ENCODE results near the gene RBMS3.
A peak's percentile ranks its signal among the peaks of the same experiment; 100 is the strongest.

Gene RBMS3

GRCh38 chr3:29279286-29279685, 1.6 kb upstream of the RBMS3 start:
- DNase-seq: no peak

DNA sequence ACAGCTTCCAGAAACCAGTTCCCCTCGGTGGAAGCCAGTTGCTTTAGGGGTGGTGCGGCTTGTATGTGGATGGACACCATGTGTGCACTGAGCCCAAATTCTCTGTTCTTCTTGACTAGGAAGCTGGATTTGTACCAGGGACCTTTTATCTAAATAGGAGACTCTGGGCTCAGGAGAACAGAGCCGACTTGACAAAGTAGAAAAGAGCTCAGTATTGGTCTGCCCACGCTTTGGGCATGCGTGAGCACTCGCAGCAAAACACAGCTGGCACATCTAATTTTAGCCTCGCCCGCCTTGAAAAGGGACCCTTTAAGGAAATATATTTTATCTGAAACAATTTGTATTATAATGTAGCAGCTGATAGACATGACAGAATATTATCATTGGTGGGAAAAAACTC, 1.1 kb upstream of the RBMS3 start:
- DNase-seq: no peak

GRCh38 chr3:29281094-29281343, 148 bp downstream of the RBMS3 start:
- DNase-seq: peak; percentile 58

DNA sequence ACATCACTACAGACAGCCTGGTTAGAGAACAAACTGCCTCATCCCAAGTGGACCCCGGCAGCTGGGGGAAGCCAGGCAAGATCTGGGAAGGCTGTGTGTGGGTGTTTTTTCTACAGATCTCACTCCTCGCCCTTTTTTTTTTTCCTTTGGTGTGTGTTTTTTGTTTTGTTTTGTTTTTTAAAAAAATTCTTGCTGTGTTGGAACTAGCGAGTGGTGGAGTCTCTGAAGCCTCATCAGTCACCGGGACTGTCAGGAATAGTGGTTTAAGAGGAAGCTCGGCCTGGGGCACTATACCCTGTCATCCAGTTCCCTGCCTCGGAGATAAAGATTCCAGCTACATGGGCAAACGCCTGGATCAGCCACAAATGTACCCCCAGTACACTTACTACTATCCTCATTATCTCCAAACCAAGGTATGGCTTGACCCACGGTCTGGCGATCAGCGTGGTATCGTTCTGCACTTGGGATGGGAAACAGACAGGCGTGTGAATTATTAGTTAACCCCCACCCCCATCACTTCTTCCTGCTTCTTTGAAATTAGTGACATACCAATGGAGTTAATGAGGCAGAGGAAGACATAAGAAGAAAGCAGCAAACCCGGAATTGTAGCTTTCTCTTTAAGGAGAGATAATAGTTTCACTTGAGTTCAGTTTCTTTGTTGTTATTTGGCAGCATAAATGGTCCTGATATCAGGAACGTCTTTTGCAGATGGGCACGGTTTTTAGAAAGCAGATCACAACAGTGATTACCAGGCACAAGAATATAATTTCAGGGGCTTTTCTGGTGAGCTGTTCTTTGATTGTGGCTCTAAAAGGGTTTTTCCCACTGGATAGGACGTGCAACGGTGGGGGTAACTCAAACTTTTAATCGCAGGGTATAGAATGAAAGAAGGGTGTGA, 722 bp downstream of the RBMS3 start:
- DNase-seq: peak; percentile 40

- DNase-seq: peak; percentile 59
Observed at GRCh38 chr3:29282427-29283230, 1.8 kb downstream of the RBMS3 start.

GRCh38 chr3:29283231-29284119, 2.6 kb downstream of the RBMS3 start:
- peak; percentile 28 for DNase-seq

GRCh38 chr3:29284497-29284896, 3.6 kb downstream of the RBMS3 start:
- no peak for DNase-seq

DNA sequence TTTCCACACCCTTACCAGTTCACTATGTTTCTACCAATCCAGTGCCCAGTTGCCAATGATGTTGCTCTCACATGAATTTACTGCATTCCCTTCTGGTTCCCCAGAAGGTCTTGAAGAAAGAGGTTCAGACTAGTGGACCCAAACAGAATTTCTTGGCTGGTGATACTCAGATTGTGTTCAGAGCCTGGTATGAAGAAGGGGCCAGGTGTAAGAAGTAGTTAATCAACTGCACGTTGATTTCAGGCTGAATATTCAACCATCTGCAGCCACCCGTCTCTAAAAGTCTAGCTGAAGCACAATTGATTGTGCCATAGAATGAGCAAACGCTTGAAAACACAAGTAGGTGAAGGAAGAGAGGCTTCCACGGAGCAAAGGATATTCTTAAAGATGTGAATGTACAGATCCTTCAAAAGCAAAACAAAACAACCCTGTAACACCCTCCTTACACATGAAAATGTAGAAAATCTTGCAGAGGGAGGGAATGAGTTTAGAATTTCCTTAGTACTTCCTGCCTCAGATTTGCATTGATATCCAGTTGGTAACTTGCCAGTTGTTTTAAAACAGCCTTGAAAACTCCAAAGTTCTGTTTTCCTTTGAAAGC, 4.7 kb downstream of the RBMS3 start:
- DNase-seq: peak; percentile 47

GRCh38 chr3:29286478-29287240, 5.8 kb downstream of the RBMS3 start:
- DNase-seq: peak; percentile 93

DNA sequence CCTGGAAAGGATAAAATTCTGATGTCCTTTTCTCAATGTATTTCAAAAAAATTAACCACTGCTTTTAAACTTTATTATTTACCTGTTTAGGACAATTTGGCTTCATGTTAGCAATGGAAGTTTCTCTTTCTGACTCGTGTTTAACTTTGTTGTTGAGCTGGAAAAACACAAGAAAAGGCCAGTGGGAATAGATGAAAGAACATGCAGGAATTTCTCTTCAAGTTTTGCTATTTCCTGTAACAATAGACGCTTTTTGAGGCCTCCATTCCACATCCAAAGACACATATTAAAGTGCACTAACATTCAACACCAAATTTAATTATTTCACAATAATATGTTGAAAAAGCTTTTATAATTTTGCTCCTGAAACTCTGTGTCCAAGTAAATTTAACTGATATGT, 9.7 kb downstream of the RBMS3 start:
- no peak for DNase-seq

GRCh38 chr3:29291260-29291981, 10.6 kb downstream of the RBMS3 start:
- no peak for DNase-seq

GRCh38 chr3:29291982-29292363, 11.1 kb downstream of the RBMS3 start:
- DNase-seq: no peak

GRCh38 chr3:29293421-29293820, 12.6 kb downstream of the RBMS3 start:
- DNase-seq: peak; percentile 85

DNA sequence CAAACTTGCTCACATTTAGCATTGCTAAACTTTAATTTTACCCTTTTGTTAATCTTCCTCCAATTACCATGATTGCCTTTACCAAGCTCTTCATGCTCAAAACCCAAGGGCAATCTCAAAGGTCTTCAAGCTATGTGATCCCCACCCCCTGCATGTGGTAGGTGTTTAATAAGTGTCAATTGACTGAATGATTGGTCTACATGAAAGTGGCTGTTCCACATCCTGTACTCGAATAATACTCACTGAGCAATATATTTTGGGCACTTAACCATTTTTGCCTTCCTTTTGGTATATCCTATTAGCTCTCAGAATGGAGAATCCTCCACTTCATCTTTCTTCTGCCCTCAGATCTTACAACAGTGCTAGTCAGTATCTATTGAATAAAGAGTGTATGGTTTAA, 17.1 kb downstream of the RBMS3 start:
- DNase-seq: no peak

GRCh38 chr3:29301332-29302019, 20.6 kb downstream of the RBMS3 start:
- DNase-seq: peak; percentile 40

- DNase-seq: no peak
Observed at GRCh38 chr3:29302619-29303018, 21.7 kb downstream of the RBMS3 start.

DNA sequence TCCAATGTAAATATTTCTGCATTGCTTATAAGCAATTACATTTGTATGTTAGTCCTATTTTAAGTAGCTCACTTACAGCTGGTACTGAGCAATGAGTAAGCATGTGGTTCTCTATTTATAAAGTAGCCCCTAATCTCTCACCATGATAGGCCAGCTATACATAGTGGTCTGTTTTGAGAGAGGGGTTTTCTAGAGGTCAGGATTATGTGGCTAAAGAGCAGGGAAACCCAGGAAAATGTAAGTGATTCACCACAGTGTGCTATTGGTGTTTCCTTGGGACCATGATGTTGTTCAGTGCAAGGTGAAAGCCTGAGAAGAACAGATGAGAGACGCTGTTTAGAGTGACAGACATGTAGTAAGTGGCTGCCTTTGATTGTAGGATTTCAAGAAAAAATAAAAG, 26.4 kb downstream of the RBMS3 start:
- no peak for DNase-seq

DNA sequence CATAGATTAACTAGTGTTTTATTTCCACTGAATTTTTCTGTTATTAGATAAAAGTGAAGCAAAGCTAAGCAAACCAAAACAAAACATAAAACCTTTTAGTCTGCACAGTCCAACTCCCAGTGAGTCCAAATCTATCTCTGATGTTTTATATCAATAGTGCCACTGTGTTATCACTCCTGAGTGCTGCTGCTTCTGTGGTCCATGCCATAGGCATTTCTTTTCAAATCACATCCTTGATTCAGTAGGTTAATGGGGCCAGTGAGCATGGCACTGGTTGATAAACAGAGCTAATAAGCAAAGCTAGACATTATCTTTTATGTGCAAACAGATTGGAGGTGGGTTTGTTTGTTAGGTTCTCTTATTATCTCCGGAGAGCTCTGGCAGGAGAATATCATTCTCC, 30.0 kb downstream of the RBMS3 start:
- no peak for DNase-seq

GRCh38 chr3:29311795-29312194, 30.9 kb downstream of the RBMS3 start:
- DNase-seq: peak; percentile 51

DNA sequence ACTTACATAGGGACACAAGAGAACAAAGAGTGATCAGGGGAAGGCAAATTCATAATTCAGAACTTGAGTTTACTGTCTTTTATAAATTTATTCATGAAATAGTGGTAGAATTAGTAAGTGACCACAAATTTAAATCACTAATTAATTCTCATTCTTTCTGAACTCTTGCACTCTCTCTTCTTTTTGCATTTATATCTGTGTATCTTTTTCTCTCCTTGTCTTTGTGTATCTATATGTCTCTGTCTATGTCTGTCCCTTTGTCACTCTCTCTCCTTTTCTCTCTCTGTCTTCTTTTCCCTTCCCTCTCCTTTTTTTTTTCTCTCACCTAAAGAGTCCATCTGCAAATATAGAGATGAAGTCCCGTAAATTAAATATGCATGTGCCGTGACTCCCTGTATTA, 31.5 kb downstream of the RBMS3 start:
- no peak for DNase-seq

DNA sequence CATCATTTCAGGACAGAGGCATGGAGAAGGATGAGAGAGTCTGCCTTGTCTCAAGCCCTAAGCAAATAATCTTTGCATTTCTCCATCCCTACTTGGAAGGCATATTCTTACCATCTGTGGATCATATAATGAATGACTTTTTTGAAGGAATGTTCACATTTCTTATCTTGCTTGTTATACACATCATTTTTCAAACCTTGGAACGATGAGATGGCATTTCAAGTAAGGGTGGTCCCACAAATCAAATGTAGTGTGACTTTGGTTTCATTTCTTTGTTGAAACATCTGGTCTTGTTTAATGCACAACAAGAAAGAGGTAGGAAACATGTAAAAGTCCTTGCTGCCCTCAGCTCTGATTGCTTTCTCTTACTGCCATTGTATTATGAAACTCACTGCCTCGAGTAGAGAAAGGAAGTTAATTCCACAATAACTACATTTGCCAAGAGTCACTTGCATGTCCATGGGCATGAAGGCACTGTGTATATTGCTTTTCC, 32.1 kb downstream of the RBMS3 start:
- DNase-seq: peak; percentile 95
